Right lobe of liver (tissue), 4 donors: ENCODE data around the gene FGGY.

Experiments used
- POLR2A ChIP-seq: fragments of 450-650 bp; IDR thresholded peaks from one replicate; pipeline ENCODE4 v1.6.1; 2017; ENCODE audit warnings: antibody characterized with exemption, mild to moderate bottlenecking
- TF ChIP-seq, protein P1 (sequence below), 4 donors: fragments of 200-600 bp in 3 of 4; fragments of 450-650 bp in 1 of 4; IDR thresholded peaks; one replicate each; pipeline versions ENCODE4 v1.5.1 to v1.8.0; 2016 to 2022; ENCODE audit warnings: antibody characterized with exemption in 4 of 4, mild to moderate bottlenecking in 2 of 4
- donor health status: DM: no; HTN: no; CAD: no.
- donor health status: DM: no; HTN: no; CAD: no.
- donor health status: DM: no; HTN: yes; CAD: no.

DNA sequence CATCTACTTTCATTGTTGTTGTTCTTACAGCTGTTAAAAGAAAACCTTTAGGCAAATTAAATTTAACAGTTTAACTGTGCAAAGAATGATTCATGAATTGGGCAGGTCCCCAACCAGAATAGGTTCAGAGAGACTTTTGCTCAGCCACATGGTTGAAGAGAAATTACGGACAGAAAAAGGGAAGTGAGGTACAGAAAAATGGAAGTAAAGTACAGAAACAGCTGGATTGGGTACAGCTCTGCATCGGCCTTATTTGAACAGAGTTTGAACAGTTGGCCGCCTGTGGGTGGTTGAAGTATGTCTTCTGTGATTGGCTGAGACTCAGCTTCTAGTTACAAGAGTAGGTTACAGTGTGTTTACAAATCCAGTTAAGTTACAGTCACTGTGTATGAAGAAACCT is 210.1 kb downstream of the FGGY start:
- TF ChIP-seq, protein P1, sequence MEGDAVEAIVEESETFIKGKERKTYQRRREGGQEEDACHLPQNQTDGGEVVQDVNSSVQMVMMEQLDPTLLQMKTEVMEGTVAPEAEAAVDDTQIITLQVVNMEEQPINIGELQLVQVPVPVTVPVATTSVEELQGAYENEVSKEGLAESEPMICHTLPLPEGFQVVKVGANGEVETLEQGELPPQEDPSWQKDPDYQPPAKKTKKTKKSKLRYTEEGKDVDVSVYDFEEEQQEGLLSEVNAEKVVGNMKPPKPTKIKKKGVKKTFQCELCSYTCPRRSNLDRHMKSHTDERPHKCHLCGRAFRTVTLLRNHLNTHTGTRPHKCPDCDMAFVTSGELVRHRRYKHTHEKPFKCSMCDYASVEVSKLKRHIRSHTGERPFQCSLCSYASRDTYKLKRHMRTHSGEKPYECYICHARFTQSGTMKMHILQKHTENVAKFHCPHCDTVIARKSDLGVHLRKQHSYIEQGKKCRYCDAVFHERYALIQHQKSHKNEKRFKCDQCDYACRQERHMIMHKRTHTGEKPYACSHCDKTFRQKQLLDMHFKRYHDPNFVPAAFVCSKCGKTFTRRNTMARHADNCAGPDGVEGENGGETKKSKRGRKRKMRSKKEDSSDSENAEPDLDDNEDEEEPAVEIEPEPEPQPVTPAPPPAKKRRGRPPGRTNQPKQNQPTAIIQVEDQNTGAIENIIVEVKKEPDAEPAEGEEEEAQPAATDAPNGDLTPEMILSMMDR (IDR thresholded peaks at IDR 0.05): peak in 1 of 4 donors; percentile 10
- TF ChIP-seq POLR2A: no peak
